GM23248 (cell line): ENCODE measurements around the gene PML.

ENCODE experiments used
- EZH2 ChIP-seq: fragments of 200-600 bp; sonication (generic); IDR thresholded peaks from 2 replicates; pipeline ENCODE4 v1.6.1; 2018; ENCODE audit warnings: antibody characterized with exemption, mild to moderate bottlenecking; ENCODE audit not compliant: insufficient read depth, poor library complexity, severe bottlenecking
- EZH2phosphoT487 ChIP-seq: fragments of 200-600 bp; sonication (generic); IDR thresholded peaks from 2 replicates; pipeline ENCODE4 v1.6.1; 2018; ENCODE audit warnings: antibody characterized with exemption, moderate library complexity, mild to moderate bottlenecking, low read depth; ENCODE audit not compliant: insufficient read depth

DNA sequence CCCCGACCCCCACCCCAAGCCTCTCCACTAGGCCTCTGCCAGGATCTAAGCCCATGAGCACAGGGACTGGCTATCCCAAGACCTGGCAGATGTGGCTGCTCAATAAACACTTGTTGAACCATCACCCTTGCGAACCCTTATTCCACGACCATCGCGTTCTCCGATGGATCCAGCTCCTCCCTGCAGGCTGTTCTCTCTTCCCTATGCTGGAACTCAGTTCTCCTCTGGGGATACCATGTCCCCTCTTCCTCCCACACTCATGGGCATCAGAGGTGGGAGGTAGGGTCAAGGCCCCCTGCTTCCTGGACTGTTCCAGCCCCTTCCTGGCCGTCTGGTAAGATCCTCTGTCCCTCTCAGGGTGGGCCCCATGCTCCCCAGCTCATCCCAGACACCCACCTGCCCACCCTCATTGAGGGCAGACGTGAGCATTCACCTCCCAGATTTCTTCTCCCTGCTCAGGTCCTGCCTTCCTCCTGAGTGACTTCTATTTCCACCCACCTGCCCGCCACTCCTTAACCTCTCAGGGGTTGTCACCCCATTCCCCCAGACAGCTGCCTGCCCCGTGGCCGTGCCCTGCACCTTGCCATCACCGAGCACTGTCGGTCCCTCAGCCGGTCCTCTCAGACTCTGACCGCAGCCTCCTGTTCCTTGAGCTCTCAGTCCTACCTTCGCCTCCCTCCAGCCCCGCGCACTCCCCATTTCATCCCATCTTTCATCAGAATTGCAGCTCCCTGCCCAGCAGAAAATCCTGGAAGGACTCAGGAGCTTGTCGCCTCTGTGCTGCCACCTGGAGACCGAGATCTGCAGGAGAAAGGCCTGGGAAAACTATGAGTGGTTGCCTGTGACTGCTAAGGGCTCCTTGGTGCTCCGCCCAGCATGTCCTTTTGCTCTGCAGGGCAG lies 42.0 kb downstream of the PML start:
- TF ChIP-seq EZH2phosphoT487 (no peak), EZH2 (no peak)
